Measurements from ENCODE around the gene CD226.

DNA sequence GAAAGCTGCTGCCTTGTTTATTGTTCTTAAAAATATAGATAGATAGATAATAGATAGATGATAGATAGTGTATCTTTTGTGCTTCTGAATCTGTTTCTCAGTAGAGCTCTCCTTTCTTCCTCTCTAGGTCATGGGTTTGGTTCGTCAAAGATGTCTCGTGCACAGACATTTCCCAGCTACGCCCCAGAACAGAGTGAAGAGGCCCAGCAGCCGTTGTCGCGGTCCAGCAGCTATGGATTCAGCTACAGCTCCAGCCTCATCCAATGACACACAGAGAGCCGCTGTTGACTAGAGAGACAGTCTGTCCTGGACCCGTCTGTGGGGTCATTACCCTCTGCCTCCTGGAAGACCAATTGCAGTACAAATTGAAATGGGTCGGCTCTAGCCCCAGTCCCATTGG, 106.6 kb downstream of the CD226 start:
- TF ChIP-seq, protein P1, sequence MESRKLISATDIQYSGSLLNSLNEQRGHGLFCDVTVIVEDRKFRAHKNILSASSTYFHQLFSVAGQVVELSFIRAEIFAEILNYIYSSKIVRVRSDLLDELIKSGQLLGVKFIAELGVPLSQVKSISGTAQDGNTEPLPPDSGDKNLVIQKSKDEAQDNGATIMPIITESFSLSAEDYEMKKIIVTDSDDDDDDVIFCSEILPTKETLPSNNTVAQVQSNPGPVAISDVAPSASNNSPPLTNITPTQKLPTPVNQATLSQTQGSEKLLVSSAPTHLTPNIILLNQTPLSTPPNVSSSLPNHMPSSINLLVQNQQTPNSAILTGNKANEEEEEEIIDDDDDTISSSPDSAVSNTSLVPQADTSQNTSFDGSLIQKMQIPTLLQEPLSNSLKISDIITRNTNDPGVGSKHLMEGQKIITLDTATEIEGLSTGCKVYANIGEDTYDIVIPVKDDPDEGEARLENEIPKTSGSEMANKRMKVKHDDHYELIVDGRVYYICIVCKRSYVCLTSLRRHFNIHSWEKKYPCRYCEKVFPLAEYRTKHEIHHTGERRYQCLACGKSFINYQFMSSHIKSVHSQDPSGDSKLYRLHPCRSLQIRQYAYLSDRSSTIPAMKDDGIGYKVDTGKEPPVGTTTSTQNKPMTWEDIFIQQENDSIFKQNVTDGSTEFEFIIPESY (IDR thresholded peaks at IDR 0.05; ENCODE audit: extremely low read depth, insufficient replicate concordance, low read length), result no peak
- TF ChIP-seq EZH2phosphoT487 (IDR thresholded peaks at IDR 0.05; ENCODE audit: borderline replicate concordance), result no peak
- TF ChIP-seq CTCF (IDR thresholded peaks at IDR 0.05 in 2 of 3, conservative IDR thresholded peaks at IDR 0.05 in 1 of 3; ENCODE audit: borderline replicate concordance in 1 of 3, insufficient read depth in 1 of 3, low read depth in 2 of 3, low read length in 2 of 3), result no peak
- TF ChIP-seq POLR2A (IDR thresholded peaks at IDR 0.05; ENCODE audit: borderline replicate concordance, extremely low read depth, insufficient read depth, insufficient read length), result no peak
- no peak for TF ChIP-seq EZH2 (IDR thresholded peaks at IDR 0.05)
- no peak for TF ChIP-seq ZFX (IDR thresholded peaks at IDR 0.05)
- no peak for TF ChIP-seq CEBPB (IDR thresholded peaks at IDR 0.05; ENCODE audit: low read depth)
- TF ChIP-seq, protein P2, sequence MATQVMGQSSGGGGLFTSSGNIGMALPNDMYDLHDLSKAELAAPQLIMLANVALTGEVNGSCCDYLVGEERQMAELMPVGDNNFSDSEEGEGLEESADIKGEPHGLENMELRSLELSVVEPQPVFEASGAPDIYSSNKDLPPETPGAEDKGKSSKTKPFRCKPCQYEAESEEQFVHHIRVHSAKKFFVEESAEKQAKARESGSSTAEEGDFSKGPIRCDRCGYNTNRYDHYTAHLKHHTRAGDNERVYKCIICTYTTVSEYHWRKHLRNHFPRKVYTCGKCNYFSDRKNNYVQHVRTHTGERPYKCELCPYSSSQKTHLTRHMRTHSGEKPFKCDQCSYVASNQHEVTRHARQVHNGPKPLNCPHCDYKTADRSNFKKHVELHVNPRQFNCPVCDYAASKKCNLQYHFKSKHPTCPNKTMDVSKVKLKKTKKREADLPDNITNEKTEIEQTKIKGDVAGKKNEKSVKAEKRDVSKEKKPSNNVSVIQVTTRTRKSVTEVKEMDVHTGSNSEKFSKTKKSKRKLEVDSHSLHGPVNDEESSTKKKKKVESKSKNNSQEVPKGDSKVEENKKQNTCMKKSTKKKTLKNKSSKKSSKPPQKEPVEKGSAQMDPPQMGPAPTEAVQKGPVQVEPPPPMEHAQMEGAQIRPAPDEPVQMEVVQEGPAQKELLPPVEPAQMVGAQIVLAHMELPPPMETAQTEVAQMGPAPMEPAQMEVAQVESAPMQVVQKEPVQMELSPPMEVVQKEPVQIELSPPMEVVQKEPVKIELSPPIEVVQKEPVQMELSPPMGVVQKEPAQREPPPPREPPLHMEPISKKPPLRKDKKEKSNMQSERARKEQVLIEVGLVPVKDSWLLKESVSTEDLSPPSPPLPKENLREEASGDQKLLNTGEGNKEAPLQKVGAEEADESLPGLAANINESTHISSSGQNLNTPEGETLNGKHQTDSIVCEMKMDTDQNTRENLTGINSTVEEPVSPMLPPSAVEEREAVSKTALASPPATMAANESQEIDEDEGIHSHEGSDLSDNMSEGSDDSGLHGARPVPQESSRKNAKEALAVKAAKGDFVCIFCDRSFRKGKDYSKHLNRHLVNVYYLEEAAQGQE (IDR thresholded peaks at IDR 0.05; ENCODE audit: low read depth), result no peak
- no peak for TF ChIP-seq SIN3A (IDR thresholded peaks at IDR 0.05; ENCODE audit: low read depth)

Measured in HCT116 (cell line).